Measurements from ENCODE around the gene PPP3CA.
A peak's percentile ranks its signal among the peaks of the same experiment; 100 is the strongest.
"Not testable (repeated sequence)": the region's sequence is repeated elsewhere in the genome, so short reads cannot be mapped to it uniquely, and the experiment has no call there.

PPP3CA gene

DNA sequence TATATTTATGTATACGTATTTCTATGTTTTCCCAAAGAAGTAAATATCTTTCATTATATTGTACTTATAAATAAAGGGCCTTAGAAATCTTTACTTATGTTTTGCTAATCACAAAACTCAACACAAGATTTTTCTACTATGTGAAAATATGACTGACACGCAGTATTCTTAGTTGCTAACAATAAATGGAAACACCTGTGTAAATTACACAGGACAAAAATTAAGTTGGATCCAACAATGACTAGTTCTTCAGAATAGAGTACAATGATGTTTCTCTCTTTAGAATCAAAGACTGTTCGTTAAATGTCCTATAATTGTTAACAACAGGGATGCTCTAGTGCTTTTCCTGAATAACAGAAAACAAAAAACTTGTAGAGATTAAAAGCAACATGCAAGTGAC, 96.1 kb downstream of the PPP3CA start:
- DNase-seq, result no peak

DNA sequence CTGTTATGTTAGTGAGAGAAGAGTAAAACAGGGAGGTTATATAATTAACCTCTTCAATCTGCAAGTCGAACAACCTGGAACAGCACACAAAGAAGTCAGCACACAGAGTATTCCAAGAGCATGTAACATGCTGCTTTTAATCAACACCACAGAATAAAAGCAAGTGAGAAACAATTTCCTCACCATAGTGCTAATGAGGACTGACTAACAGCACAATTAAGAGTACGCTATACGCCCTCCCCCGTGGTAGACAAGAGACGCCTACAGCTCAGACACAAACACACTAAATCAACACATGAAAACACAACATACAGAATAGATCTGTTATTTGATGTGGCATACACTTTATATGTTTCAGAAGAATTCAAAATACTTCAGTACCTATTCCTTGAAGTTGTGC, 103.0 kb downstream of the PPP3CA start:
- no peak for DNase-seq

DNA sequence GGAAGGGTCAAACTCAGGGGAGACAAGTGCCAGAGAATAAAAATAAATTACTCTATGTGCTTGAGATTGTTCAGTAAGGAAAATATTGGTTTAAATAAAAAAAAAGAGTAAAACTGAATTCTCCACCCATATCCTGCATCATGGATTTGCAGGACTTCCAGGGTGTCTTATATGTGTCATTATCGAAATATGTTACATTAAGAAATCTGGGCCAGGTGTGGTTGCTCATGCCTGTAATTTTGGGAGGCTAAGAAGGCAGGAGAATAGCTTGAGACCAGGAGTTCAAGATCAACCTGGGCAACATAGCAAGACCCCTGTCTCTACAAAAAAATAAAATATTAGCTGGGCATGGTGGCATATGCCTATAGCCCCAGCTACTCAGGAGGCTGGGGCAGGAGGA, 104.9 kb downstream of the PPP3CA start:
- DNase-seq, result no peak

DNA sequence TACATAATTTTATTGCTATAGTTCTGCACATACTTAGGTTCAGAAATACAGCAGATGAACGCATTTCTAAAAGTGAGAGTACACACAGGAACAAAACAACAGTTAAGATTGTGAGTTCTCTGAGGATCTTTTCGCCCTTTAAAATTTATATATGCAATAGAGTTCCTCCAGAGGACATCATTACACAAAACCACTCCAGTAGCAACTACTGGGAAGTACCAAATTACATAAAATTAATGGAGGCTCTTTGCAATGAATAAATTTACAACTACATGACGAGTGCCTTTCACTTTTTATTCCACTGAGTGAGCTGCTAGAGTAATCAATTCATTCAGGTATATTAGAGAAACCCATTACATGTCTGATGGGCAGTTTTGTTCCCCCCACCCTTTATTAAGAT, 107.2 kb downstream of the PPP3CA start:
- no peak for DNase-seq

DNA sequence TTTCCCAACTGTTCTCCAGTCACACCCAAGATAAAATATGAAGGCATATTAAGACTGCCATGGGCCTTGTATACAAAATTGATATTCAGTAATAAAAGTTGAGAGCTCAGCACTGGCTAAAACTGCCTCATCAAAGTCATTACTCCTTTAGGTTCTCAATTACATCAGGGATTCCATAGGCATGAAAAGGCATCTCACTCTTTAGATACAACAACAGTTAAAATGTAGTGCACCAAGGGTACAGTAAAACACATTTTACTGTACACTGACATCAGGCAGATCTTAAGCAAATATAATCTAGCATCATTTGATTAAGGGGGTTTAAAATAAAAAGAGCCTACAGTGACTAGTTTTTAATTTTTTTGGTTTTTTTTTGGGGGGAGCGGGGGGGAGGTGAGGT, 107.7 kb downstream of the PPP3CA start:
- peak; percentile 56 for DNase-seq

DNA sequence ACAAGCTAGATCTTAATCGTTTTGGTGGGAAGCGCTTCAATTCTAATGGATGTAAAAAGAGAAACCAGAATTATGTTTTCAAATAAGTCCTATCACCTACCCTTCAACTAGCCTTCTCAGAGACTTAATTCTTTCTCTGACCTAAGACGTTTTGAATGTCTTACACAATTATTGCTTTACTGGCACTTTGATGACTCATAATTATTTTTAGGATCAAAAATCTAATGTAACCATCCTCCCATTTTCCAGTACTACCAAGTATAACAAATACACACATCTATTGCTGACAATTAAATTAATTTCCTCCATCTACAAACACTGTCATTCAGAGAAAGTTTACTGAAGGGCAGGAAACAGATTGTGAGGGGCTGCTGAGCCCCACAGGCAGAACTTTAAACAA, 108.6 kb downstream of the PPP3CA start:
- peak; percentile 53 for DNase-seq

DNA sequence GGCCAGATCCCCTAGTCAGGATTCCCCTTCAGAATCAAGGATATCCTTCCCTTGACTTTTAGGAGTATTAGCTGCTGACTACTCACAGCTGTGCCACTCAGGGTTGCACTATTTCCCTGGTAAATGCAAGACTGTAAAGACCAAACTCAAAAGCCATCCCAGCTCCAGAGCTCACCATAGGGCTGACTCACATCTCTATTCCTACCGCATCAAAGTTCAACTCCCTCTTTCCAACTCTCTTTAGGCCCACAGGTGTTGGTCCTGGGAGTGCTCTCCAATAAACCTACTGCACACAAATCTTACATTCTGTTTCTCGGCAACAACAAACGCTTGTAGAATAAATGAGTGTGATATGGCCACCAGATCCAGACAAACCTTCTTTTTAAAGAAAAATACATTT, 109.6 kb downstream of the PPP3CA start:
- no peak for DNase-seq

DNA sequence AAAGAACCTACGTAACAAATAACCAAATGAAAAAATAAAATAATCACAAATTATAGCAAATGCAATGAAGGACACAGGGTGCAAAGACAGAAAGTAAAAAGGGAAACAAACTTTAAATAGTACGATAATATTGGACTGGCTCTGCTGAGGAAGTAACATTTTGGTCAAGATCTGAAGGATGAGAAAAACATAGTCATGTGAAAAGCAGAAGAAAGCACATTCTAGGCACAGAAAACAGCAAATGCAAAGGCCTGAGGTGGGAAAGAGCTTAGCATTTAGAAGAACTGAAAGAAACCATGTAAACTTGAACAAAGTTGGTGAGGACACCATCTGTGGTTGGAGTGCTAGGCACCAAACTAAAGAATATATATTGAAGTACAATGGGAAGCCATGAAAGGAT, 111.2 kb downstream of the PPP3CA start:
- DNase-seq, result no peak

DNA sequence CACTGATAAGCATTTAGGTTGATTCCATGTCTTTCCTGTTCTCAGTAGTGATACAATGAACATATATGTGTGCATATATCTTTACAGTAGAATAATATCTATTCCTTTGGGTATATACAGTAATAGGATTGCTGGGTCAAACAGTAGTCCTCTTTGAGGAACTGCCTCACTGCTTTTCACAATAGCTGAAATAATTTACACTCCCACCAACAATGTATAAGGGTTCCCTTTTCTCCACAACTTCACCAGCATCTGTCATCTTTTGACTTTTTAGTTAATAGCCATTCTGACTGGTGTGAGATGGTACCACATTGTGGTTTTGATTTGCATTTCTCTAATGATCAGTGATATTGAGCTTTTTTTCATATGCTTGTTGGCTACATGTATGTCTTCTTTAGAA, 113.2 kb downstream of the PPP3CA start:
- not testable (repeated sequence) for DNase-seq

DNA sequence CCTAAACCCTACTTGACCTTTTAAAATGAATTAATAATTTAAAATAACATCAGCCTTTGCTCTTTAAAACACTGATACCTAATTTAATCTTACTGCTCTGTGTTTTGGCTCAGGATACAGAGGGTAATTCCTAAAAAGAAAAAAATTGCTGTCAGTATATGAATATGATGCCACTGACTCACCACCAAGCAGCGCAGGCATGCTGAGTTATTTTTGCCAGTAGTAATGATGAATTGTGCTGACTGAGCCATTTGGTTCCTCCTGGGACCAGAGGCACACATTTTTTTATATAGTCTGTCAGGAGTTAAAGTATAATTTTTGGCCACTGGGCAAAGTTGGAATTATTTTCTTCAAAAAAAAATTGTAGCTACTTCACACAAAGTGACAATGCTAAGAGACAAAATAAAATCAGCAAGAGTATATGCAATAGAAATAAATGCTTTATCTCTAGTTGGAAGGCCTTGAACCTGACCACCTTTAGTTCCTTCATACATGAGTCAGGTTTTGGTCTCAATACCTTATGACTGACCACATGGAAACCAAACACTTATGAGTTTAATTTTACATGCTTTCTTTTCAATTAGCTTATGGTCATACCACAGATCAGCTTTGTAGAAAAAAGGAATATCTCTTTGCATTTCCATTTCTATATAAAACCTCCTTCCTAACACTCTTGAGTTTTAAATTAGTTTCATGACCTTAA, 115.1 kb downstream of the PPP3CA start:
- DNase-seq, result peak; percentile 92

DNA sequence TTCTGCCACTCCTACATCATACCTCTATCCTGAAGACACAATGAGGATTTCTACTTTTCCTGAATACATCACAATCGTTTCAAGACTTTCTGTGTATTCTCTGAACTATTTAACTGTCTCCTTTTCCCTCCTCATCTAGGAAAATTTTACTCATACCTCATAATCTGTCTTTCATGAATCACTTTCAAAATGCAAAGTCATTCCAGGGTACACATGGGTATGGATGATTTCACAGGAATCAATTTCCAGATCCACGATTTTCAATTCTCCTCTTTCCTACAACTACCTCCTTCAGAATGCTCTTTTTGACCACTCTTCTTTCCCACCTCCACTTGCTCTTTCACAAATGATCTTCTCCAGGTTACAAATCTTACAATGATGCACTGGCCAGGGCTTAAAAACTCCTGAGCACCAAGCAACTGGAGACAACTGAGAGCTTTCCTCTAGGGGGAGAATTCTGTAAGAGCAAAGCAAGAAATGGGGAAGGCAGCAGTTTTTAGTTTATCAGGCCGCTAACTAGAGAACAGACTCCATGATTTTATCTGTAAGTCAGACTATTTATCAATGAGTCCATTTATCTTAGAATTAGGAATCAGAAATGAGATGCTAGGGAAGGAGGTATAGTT, 116.4 kb downstream of the PPP3CA start:
- peak; percentile 50 for DNase-seq

DNA sequence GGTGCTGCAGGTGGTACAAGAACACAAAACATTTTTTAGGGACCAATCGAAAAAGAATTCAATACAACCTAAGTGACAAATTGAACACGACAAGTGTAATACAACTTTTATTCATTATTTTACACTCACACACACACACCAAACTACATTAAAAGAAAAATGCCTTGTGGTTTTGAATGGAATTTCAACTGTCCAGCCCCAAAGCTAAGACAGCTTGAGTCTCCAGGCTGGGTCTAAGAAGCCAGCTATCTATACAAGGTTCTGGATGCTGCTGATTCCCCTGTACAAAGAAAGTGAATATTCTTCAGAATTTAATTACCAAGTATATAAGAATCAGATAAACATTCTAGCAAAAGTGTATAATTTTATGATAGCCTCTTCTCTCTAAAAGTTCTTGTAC, 118.2 kb downstream of the PPP3CA start:
- peak; percentile 75 for DNase-seq

DNA sequence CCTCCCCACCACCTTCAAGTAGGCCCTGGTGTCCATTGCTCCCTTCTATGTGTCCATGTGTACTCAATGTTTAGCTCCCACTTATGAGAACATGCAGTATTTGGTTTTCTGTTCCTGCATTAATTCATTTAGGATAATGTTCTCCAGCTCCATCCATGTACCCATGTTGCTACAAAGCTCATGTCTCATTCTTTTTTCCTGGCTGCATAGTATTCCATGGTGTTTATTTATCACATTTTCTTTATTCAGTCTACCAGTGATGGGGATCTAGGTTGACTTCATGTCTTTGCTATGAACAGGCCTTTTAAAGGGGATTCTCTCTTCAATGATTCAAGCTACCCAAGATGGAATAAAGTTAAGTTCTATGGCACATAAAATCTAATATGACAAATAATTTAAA, 119.6 kb downstream of the PPP3CA start:
- no peak for DNase-seq

DNA sequence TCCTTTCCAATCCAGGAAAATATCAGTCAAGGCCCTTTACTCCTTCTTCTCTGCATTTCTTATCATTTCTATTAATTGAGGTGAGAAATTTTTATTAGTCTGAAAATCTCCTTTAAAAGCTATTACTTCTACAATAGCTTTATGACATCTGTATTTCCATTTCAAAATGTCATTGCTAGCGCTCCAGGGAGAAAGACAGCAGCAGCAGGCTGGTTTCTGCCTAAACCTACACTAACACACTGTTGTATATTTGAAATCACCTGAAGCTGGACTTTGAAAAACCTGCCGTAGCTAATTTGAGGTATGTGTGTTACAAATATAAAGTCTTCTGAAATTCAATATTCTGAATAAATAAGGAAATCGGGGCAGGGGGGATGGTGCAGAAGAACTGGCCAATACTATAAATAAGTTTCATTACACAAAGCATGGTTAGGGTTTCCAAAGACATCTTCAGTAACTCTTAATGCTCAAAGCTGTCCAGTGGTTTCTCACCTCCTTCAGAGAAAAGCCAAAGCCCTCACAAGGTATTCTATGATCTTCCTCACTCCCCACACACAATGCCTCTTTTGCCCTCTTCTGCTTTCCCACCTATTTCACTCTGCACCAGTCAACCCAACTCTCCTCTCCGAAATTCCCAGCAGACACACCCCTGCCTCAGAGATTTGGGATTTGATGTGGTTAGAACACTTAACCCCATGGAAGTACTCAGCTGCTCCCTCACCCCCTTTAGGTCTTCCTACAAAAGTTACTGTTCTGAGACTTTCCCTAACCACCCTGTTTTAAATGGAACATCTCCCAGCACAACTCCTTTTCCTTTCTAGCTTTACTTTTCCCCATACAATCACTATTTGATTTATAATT, 122.7 kb downstream of the PPP3CA start:
- DNase-seq, result no peak

DNA sequence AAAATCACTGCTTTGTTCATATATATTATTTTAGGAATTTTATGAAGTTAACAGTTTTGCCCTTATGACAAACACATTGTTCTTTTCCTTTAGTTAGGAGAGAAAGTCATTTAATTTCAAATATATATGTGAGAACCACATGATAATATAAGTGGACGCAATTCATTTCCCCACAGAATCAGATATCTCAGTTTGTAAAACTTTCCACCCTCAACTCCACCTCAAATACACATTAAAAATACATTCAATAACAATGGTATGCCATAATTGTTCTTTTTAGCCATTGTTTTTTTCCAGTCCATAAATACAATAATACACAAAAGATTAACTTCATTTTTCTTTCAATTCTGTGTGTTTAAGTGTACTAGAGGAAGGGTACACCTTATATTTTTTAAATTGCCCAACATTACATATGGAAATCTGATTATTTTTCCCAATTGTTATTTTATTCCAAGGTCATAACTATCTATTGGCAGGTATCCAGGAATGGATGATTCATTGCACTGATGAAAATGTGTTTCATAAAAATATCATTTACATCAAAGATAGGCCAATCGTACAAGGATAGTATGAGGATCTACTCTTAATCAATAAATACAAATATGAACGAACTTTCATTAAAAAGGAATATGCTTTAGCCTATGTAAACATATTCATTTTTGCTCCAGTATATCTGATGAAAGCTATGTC, 125.0 kb downstream of the PPP3CA start:
- no peak for DNase-seq

DNA sequence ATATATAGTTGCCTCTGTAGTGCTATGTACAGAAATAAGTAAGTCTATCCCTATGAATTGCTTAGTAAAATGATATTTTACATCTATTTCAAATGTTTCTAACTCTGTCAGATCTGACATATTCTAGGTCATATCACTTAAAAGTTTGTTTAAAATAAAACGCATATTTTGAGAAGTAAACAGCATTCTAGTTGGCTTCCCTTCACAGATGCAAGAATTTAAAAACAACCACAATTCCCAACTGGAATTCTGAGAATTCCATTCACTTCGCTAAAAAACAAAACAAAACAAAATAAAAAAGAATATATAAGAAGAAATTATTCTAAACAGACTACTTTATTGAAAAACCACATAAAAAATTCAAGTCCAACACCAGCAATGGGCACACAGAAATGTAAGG, 126.0 kb downstream of the PPP3CA start:
- DNase-seq, result no peak

DNA sequence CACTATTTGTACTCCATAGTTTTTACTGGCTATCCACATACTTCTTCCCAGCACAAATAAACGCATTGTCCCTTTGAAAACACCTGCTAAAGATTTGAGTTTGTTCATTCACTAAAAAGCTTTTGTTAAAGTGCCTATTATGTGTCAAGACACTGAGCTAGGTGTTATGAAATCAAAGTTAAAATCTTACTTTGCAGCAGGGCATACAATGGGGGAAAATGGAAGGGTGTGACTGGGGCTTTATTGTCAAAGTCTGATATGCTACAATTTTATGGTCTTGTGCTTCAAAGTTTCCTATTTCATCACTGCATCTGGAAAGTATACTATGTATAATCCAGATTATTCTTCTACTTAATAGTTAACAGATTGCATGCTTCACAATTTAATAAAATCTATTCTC, 128.4 kb downstream of the PPP3CA start:
- DNase-seq, result no peak

DNA sequence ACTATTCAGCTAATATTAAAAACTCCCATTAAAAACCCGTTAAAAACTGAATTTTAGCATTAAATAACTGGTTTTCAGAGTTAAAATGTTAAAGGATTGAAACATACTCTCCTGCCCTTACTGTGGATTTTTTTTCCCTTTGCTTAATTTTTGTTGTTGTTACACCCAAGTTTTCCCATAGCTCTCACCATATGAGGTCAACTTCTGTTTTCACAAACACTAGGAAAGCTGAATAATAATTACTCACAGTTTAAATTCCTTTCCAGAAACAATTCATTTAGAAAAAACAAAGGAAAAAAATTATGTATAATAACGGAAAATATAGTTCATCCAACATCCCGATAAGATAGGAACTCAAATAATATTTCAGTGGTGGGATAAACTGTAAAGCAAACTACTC, 129.0 kb downstream of the PPP3CA start:
- no peak for DNase-seq

DNA sequence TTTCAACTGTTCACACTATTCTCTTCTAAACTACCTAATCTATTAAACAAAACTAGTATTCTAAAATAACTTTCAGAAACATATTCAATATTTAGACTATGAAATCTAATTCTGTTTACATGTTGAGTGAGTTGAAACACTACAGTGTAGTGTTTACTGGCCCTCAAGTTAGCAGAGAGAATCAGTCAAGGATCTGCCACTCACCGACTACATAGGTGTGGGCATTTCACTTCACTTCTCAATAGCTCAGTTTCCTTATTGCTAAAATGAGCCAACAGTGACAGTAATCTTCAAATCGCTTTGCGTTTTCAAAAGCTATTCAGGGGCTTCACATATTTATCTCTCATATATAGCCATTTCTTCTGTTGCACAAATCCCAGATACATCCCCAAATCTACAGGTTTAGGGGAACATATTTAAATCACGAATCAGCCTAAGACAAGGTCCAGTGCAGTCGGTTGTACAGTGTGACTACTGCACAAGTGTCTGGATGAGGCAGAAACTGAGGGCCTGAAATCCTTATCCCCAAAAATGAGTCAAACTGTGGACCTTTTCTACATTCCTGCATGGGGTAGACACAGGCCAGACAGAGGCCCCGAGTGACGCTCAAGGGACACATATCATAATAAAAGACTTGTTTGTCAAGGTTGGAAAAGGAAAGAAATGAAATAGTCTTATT, 129.8 kb downstream of the PPP3CA start:
- DNase-seq, result no peak

DNA sequence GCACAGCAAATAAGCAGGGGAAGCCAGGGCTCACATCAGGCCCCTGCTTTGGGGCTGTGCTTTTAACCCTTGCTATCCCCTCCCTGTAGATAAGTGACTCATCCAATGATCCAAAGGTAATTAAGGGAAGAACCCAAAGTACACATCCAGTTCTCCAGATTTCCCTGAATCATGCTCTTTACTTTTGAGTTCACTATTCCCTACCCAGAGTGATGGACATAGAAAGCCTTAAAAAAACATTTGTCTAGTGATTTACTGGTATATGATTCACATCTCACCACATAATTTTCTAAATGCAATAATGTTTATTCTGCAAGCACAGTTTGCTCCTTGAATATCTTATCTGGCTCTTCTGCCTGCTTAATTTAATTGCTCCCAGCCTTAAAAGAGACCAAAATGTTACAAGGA, 136.2 kb downstream of the PPP3CA start:
- DNase-seq, result peak; percentile 71

DNA sequence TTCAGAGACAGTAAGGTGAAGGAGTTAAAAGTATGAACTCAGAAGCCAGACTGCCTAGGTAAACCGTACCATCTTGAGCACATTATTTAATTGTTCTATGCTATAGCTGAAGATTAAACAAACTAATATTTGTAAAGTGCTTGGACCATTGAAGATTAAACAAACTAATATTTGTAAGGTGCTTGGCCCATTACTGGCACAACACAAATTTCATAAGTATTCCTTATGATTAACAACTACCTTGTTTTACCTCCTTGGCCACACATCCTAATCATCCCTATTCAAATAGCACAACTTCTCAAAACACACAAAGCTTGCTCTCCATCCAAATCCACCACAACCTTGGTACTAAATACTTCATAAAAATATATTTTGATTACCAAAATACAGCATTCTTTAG, 137.0 kb downstream of the PPP3CA start:
- DNase-seq, result no peak

DNA sequence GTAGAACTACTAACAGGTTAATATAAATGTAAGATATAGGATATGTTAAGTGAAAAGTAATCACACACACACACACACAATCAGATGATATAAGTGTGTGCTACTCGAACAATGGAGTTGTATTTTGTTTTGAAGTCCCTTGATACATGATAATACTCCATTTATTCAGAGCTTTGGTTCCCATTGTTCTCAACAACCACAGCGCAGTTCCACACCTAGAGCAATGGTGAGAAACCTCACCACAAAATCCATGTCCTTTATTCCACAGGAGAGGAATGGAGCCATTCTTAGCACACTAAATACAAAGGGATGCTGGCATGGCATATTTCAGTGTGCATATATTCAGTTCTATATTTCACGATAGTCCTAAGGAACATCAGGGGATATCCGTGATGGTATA, 139.2 kb downstream of the PPP3CA start:
- no peak for DNase-seq

DNA sequence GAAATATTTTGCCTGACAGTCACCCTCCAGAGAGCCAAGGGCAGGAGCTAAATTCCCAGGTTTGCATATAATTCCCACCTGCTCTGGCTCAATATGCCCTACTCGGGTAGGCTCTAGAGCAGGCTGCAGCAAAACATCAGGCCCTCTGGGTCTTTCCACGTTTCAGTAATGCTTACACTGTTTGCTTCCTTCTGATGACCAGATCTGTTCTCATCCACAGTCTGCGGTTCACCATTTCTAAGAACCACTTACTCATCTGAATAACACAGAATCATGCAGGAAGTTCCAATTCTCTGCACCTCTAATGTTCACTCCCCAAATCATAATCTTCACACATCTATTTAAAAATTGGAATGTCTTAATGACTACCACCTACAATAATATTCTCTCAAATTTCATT, 141.4 kb downstream of the PPP3CA start:
- DNase-seq, result peak; percentile 36
